CD4-positive, alpha-beta T cell treated with Interleukin-17A for 4 hours (primary cell): Measurements from ENCODE around the gene STON2.

Experiments
- DNase-seq: peaks from one replicate; pipeline ENCODE4 v3.0.0-alpha.2; 2020; ENCODE audit warnings: mixed read lengths

STON2 gene

DNA sequence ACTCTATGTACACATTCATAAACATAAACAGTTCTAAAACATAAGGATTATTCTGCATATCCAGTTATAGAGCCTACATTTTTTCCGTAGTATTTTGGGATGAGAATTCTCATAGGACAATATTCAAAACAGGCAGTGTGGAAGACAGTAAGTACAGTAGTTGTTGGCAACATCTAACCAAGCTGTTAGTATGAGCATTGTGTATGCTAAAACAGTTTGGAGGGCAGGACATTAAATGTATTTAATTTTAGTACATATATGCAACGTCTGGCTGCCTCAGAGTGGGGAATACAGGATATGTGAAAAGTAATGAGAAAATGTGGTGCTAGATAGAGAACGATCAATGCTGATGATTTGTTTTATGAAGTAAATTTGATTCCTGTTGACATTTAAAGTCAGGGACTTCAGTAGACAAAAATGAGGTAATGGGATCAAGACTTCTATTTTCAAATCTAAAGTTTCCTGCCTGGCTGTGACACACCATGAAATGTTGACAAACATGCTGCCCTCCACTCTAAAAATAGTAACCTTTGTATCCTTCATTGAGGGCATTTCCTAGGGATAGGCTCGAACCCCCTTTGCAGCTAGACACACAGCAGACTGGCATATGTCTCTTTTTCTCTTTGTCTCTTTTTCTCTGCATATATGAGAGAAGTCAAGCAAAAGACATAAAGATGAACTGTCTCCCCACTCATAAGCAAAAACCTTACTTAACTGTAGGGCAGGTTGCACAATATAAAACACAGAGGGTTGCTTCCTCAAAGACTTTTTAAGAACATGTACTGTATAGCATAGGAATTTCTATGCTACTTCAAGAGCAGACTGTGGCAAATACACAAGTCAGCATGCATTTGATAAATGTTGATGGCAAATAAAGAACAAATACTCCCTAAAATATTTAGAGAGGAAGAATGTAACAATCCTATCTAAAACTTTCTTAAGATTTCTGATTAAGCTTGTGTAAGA is 103.9 kb downstream of the STON2 start:
- DNase-seq: no peak

DNA sequence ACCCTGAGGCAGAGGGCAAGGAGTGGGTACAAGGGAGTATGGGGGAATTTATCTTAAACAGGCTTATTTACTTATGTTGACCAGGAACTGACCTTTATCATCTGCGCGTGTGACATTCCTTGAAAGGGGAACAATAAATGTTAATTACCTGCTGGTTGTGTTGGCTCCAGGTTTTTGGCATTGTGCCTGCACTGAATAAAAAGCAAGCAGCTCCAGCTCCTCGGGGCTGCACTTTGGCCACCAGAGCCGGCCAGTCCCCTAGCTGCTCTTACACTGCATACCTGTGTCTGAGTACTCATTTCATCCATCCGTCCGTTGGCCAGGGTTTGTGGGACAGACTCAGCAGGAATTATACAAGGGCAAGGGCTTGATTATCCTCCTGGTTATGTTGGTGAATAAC is 110.6 kb downstream of the STON2 start:
- no peak for DNase-seq

GRCh38 chr14:81286574-81287370 is 113.4 kb downstream of the STON2 start:
- DNase-seq: no peak

DNA sequence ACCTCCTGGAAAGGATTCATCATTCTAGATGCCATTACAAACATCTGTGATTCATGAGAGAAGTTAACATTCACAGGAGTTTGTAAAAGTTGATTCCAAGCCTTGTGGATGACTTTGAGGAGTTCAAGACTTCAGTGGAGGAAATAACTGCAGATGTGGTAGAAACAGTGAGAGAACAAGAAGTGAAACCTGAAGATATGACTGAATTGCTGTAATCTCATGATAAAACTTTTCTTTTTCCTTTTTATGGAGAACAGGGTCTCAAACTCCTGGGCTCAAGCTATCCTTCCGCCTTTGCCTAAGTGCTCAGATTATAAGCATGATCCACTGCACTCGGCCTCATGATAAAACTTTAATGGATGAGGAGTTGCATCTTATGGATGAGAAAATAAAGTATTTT is 114.9 kb downstream of the STON2 start:
- no peak for DNase-seq

DNA sequence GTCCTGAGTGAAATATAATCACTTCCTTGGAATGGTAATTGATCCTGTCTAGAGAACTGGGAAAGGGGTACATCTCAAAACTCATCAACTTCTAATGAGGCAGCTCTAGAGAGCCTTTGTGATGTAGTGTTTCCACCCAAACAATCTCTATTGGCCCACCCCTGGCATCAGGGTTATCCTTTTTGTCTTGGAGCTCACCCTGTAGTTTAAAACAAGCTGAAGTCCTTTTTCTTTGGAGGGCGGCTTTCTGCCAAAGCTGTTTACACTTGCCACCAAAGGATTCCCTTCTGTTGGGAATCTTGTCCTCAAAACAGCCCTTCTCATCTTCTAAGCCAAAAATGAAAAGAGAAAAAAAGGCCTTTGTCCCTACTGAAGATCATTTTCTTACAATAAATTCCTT is 118.8 kb downstream of the STON2 start:
- DNase-seq: no peak

- DNase-seq: no peak
These were observed 119.9 kb downstream of the STON2 start for GRCh38 chr14:81280136-81280791.

DNA sequence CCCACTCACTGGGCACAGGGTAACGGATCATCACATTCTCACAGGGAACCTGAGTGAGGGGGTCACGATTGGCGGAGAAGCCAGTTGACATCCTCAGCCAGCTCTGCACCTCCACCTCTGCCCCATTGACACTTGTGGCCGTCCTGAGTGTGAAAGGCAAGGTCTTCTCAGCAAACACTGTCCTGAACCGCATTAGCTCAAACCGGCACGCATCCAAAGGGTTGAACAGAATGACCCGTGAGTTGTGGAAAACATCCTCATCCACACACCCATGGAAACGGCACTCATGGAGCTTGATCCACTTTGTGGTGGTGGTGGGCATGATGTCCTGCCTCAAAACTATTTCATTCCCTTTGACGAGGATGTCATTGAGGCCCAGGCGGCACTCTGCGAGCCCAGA is 123.0 kb downstream of the STON2 start:
- DNase-seq: no peak

GRCh38 chr14:81276073-81277069 is 123.8 kb downstream of the STON2 start:
- no peak for DNase-seq

DNA sequence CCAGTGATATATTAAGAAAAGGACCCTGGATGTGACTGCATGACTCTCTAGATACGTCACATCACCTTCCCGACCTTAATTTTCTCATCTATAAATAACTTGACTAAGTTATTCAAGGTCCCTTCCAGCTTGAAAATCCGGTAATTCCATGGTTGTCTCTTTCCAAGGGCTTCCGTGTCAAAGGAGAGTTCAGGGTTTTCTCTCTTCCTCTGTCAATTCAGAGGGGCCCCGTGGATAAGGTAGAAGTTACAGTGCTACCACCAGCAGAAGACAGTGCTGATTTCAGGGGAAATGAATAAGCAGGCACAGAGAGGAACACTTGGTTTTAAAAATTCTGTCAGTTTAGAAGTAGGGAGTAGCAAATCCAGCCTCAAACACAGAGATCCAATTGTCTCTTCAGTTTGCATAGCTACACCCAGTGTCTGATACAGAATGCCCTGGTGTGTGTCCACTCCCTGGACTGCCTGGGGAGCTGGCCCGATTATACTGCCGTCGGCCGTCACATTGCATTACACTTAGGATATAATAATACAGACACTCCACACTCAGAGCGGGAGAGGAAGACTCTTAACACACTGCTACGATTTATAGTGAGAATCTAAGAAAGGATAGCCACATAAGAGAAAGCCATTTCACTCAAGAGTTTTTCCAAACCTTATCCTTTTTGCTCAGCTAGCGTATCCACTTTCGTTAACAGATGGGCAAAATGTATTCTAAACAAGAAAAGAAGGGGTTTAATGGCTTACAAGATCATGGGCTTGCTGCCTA is 124.6 kb downstream of the STON2 start:
- DNase-seq: no peak

GRCh38 chr14:81273961-81274575 is 126.1 kb downstream of the STON2 start:
- no peak for DNase-seq

GRCh38 chr14:81273521-81273920 is 126.6 kb downstream of the STON2 start:
- DNase-seq: no peak

DNA sequence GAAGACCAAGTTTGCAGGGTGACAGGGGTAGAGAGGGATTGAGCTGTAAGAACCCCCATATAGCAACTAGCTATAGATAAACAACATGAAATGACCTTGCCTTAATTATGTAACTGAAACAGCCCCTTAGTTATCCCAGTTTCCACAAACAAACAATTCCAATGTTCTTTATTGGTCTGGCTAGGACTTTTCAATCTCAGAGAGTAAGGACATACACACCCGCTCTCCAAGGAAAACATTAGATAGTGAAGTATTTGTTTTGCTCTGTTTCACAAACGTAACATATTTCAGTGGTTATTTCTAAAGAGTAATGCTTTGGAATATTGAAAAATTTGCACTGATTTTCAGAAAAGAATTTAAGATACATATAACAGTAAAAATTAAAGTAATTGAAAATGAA is 127.8 kb downstream of the STON2 start:
- no peak for DNase-seq

DNA sequence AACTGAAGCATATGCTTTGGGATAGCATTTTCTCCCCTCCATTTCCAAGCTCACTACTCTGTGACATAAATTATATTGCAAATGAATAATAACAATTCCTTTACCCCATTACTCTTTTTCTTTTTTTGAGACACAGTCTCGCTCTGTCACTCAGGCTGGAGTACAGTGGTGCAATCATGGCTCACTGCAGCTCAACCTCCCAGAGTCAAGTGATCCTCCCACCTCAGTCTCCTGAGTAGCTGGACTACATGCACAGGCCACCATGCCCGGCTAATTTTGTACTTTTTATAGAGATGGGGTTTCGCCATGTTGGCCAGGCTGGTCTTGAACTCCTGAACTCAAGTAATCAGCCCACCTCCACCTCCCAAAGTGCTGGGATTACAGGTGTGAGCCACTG is 130.1 kb downstream of the STON2 start:
- no peak for DNase-seq

- DNase-seq: peak; percentile 5
These were observed 130.8 kb downstream of the STON2 start for GRCh38 chr14:81269100-81269978.

DNA sequence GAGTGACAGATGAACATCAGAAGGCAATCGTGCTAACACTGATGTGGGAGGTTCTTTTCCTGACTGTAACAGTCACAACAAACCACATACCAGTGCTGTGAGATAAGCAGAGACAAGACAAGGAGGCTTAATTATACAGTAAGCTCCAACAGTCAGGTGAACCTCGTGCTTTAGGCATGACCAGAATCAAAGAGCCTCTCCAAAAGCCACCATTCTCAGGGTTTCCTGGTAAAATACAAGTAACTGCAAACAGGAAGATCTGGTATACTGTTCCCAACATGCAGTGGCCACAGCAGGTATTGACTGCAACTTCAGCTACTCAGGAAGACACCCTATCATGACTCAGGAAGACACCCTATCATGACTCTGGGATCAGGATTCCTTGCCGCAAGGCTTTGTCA is 132.1 kb downstream of the STON2 start:
- no peak for DNase-seq

- DNase-seq: no peak
These were observed 134.4 kb downstream of the STON2 start for GRCh38 chr14:81265636-81266169.

GRCh38 chr14:81264671-81265070 is 135.5 kb downstream of the STON2 start:
- no peak for DNase-seq

DNA sequence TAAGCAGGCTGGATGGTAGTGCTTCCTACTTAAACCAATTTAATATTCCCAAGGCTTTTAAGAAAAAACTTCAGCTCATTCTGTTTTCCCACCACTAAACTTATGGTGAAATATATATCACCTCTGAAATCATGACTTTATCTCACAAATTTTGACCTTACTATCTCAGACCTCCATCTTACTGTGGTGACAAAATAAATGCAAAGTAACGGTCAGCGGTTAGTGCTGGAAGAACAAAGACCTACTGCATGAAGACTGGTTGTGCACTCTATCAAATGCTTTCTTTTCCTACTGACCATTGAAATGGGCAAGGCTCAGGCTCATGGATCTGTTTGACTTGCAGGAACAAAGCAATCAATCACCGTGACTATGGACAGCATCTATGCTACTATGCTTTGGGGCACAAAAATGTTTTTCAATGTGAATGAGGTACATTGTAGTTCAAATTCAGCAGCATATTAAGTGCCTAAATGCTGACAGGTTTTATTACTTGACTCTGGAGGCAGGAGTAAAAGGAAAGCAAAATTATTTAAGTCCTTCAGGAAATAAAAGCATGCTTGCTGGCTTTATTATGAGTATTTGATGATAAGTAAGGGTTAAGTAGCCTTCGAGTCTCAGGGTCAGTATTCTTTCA is 136.2 kb downstream of the STON2 start:
- no peak for DNase-seq

- DNase-seq: no peak
These were observed 138.9 kb downstream of the STON2 start for GRCh38 chr14:81261176-81261575.
